Prostate gland (tissue), 2 donors: ENCODE data around the gene SLC39A1. TPM values are rescaled to one million over a fixed set of nuclear protein-coding genes. Genes with fewer than 3 reads are reported as not detected.
A peak's percentile ranks its signal among the peaks of the same experiment; 100 is the strongest.

Experiments used
- DNase-seq: peaks from one replicate; pipeline ENCODE4 v3.0.0-alpha.2; 2019; ENCODE audit warnings: low spot score
- H3K27ac ChIP-seq, 2 donors: fragments of 200-600 bp; sonication (generic); 2 replicates each; pipeline ENCODE4 v1.5.1; 2017 to 2019
- H3K27me3 ChIP-seq: fragments of 200-600 bp; sonication (generic); replicated peaks from 2 replicates; pipeline ENCODE4 v1.5.1; 2019; ENCODE audit not compliant: insufficient read depth
- H3K36me3 ChIP-seq, 2 donors: fragments of 200-600 bp; sonication (generic); 1 replicate in 1 of 2; 2 replicates in 1 of 2; pipeline versions ENCODE4 v1.5.1 to v1.8.1; 2017 to 2019
- H3K4me1 ChIP-seq: fragments of 200-600 bp; sonication (generic); replicated peaks from 2 replicates; pipeline ENCODE4 v1.5.1; 2019
- H3K4me3 ChIP-seq, 2 donors: fragments of 200-600 bp; sonication (generic); 2 replicates each; pipeline ENCODE4 v1.5.1; 2017 to 2019
- H3K9me3 ChIP-seq: fragments of 200-600 bp; sonication (generic); 2 replicates; pipeline ENCODE4 v1.5.1; 2017
- POLR2A ChIP-seq: fragments of 450-650 bp; IDR thresholded peaks from one replicate; pipeline ENCODE4 v1.6.1; 2016; ENCODE audit warnings: antibody characterized with exemption, mild to moderate bottlenecking
- POLR2AphosphoS5 ChIP-seq: sonication (generic); formaldehyde crosslinking; IDR thresholded peaks from one replicate; pipeline ENCODE4 v1.6.1; 2017; ENCODE audit warnings: antibody characterized with exemption
- WGBS: methylation state at CpG from one replicate; pipeline ENCODE4 v1.1.5; 2018; 5-methylcytosine and 5-hydroxymethylcytosine counted together
- intact Hi-C: fragments of 100-400 bp; cut with DNase I; formaldehyde crosslinking; loops from one replicate; pipeline ENCODE4 v1.14.2; 2022
- total RNA-seq, 2 donors: library from RNA; depleted of rRNA; stranded (reverse); fragments of >200 nt; gene quantifications; one replicate each; pipeline ENCODE4 v1.1.0, GENCODE V29; 2016
- TF ChIP-seq, protein P1 (sequence below), 4 experiments: fragments of 200-600 bp in 2 of 4; fragments of 450-650 bp in 2 of 4; sonication (generic) in 2 of 4; IDR thresholded peaks; 1 replicate in 3 of 4; 2 replicates in 1 of 4; pipeline ENCODE4 v1.5.1; 2016 to 2019; ENCODE audit warnings: antibody characterized with exemption in 4 of 4, mild to moderate bottlenecking in 2 of 4, moderate library complexity in 2 of 4

Gene SLC39A1
- total RNA-seq, 2 donors from 2014 or later: 88.6 to 122 TPM

DNA sequence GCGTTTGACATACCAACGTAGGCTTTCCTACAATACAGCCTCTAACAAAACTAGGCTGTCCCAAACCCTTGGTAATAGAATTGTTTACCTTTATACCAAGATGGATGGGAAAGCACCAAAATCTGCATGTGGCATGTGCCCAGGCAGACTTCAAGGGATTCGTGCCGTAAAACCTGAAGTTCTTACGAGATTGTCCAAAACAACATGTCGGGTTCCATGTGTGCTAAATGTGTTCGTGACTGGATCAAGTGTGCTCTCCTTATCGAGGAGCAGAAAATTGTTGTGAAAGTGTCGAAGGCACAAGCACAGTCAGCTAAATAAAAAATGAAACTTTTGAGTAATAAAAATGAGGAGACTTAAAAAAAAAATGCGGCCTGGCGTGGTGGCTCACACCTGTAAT lies 32.3 kb upstream of the SLC39A1 start:
- TF ChIP-seq POLR2A: no peak
- TF ChIP-seq POLR2AphosphoS5: no peak
- TF ChIP-seq, protein P1, sequence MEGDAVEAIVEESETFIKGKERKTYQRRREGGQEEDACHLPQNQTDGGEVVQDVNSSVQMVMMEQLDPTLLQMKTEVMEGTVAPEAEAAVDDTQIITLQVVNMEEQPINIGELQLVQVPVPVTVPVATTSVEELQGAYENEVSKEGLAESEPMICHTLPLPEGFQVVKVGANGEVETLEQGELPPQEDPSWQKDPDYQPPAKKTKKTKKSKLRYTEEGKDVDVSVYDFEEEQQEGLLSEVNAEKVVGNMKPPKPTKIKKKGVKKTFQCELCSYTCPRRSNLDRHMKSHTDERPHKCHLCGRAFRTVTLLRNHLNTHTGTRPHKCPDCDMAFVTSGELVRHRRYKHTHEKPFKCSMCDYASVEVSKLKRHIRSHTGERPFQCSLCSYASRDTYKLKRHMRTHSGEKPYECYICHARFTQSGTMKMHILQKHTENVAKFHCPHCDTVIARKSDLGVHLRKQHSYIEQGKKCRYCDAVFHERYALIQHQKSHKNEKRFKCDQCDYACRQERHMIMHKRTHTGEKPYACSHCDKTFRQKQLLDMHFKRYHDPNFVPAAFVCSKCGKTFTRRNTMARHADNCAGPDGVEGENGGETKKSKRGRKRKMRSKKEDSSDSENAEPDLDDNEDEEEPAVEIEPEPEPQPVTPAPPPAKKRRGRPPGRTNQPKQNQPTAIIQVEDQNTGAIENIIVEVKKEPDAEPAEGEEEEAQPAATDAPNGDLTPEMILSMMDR (IDR thresholded peaks at IDR 0.05): no peak
- intact Hi-C loops: loop anchor here (10.0 kb wide), 1 partner anchor 189 kb away; no protein-coding TSS in a partner anchor
- Histone ChIP-seq H3K4me1 (peaks cover 3% of the 10 kb centered on the region), H3K4me3 (no peak overlapping the region), H3K36me3 (peaks cover 0 to 2% of the 10 kb centered on the region in 2 donors), H3K27me3 (no peaks in the 10 kb centered on the region), H3K27ac (no peak overlapping the region), H3K9me3 (no peaks in the 10 kb centered on the region)
- no peak for DNase-seq
- WGBS: 94% methylated on average over 11 of the region's 11 CpGs

DNA sequence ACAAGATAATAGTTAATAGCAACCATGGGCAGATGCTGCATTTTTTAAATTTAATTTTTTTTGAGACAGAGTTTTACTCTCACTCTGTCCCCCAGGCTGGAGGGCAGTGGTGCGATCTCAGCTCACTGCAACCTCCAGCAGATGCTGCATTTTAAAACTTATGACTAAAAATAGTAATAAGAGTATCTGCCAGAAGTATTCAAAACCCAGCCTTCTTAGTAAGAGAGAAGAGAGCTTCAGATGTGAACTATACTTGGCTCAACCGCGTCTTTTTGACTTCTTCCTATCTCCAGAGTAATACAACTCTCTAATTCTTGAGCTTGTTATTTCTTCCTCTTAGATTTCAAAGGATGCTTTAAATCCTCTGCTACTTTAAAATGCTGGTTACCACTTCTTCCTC lies 31.9 kb upstream of the SLC39A1 start:
- WGBS: 74% methylated on average over 3 of the region's 3 CpGs
- Histone ChIP-seq H3K27me3 (no peaks in the 10 kb centered on the region), H3K4me1 (peaks cover 3% of the 10 kb centered on the region), H3K27ac (no peak overlapping the region), H3K36me3 (peaks cover 0 to 2% of the 10 kb centered on the region in 2 donors), H3K4me3 (no peak overlapping the region), H3K9me3 (no peaks in the 10 kb centered on the region)
- intact Hi-C loops: loop anchor here (10.0 kb wide), 1 partner anchor 190 kb away; no protein-coding TSS in a partner anchor
- TF ChIP-seq POLR2AphosphoS5 (no peak), POLR2A (no peak)
- TF ChIP-seq, protein P1 (IDR thresholded peaks at IDR 0.05): no peak
- no peak for DNase-seq

- Histone ChIP-seq H3K27ac (peak overlapping the region; percentile 88 to 93), H3K9me3 (no peaks in the 10 kb centered on the region), H3K4me3 (peak overlapping the region; percentile 72 to 77), H3K4me1 (peaks cover 3% of the 10 kb centered on the region), H3K27me3 (no peaks in the 10 kb centered on the region), H3K36me3 (peaks cover 0 to 2% of the 10 kb centered on the region in 2 donors)
- no peak for DNase-seq
- WGBS: 97% methylated on average over 2 of the region's 2 CpGs
- TF ChIP-seq POLR2A: no peak
- TF ChIP-seq, protein P1 (IDR thresholded peaks at IDR 0.05): no peak
- no peak for TF ChIP-seq POLR2AphosphoS5
- intact Hi-C loops: loop anchor here (10.0 kb wide), 1 partner anchor 193 kb away; no protein-coding TSS in a partner anchor
These were observed 28.5 kb upstream of the SLC39A1 start for GRCh38 chr1:153991806-153992205.

DNA sequence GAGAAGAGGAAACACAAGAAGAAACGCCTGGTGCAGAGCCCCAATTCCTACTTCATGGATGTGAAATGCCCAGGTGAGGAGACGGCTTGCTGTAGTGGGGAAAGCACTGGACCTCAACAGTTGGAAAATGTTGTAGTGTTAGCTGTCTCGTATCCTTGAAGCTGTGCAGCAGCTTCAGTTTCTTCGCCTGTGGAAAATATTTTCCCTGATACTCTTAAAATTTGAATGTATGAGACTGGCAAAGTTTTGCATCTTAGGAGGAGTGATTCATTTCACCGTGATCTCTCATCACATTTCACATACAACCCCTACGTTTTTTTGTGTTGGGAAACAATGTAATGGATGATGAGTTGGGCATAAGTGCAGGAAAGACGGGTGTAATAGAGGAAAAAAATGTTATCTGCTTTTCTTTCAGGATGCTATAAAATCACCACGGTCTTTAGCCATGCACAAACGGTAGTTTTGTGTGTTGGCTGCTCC lies 27.9 kb upstream of the SLC39A1 start:
- Histone ChIP-seq H3K4me3 (peak overlapping the region; percentile 72 to 77), H3K9me3 (no peaks in the 10 kb centered on the region), H3K27me3 (no peaks in the 10 kb centered on the region), H3K4me1 (peaks cover 3% of the 10 kb centered on the region), H3K36me3 (peaks cover 0 to 2% of the 10 kb centered on the region in 2 donors), H3K27ac (peak overlapping the region; percentile 88 to 93)
- 6% methylated on average over 9 of the region's 9 CpGs for WGBS
- intact Hi-C loops: loop anchor here (10.0 kb wide), 1 partner anchor 194 kb away; no protein-coding TSS in a partner anchor
- TF ChIP-seq POLR2AphosphoS5 (no peak), POLR2A (no peak)
- TF ChIP-seq, protein P1 (IDR thresholded peaks at IDR 0.05): no peak
- no peak for DNase-seq
